ENCODE measurements around the gene KLHDC4.
"Not testable (repeated sequence)": the region's sequence is repeated elsewhere in the genome, so short reads cannot be mapped to it uniquely, and the experiment has no call there.

- not testable (repeated sequence) for TF ChIP-seq CTCF (IDR thresholded peaks at IDR 0.05); REST (IDR thresholded peaks at IDR 0.05; ENCODE audit: low read depth, low read length); EP300 (IDR thresholded peaks at IDR 0.05; ENCODE audit: borderline replicate concordance in 1 of 2, low read depth in 1 of 2, low read length in 1 of 2); EZH2phosphoT487 (IDR thresholded peaks at IDR 0.05; ENCODE audit: borderline replicate concordance, low read depth); SIN3A (IDR thresholded peaks at IDR 0.05; ENCODE audit: borderline replicate concordance, low read depth, low read length); PBX3 (IDR thresholded peaks at IDR 0.05); SMC3 (IDR thresholded peaks at IDR 0.05; ENCODE audit: low read depth, low read length); TAF1 (IDR thresholded peaks at IDR 0.05; ENCODE audit: borderline replicate concordance, low read depth, low read length); ZBTB33 (IDR thresholded peaks at IDR 0.05; ENCODE audit: borderline replicate concordance, low read depth); ELF1 (IDR thresholded peaks at IDR 0.05); NRF1 (IDR thresholded peaks at IDR 0.05; ENCODE audit: low read depth, low read length); RXRA (IDR thresholded peaks at IDR 0.05; ENCODE audit: borderline replicate concordance, low read depth); JUND (IDR thresholded peaks at IDR 0.05)
Measured at GRCh38 chr16:87767456-87767855, 1.7 kb upstream of the KLHDC4 start.

Measured in SK-N-SH (cell line).